PFSK-1 (cell line): ENCODE measurements around the gene LSM6.

Source experiments
- FOXP2 ChIP-seq: optimal IDR thresholded peaks from 2 replicates; pipeline ENCODE3; 2011; ENCODE audit warnings: borderline replicate concordance, control low read depth, inconsistent platforms; ENCODE audit not compliant: insufficient read depth; ENCODE audit errors: extremely low read length, extremely low read depth
- POLR2AphosphoS5 ChIP-seq: IDR thresholded peaks from 2 replicates; pipeline ENCODE4 v1.6.1; 2012; ENCODE audit warnings: low read depth, mild to moderate bottlenecking, control low read depth, low read length, moderate library complexity
- SIN3A ChIP-seq: IDR thresholded peaks from 2 replicates; pipeline ENCODE4 v1.6.1; 2012; ENCODE audit warnings: mild to moderate bottlenecking, low read length, moderate library complexity, borderline replicate concordance; ENCODE audit not compliant: insufficient read depth
- TAF1 ChIP-seq: IDR thresholded peaks from 2 replicates; pipeline ENCODE4 v1.6.1; 2012; ENCODE audit warnings: low read length, control low read depth, borderline replicate concordance; ENCODE audit not compliant: insufficient read depth
- TF ChIP-seq, protein P1 (sequence below), 2 experiments: IDR thresholded peaks; 2 replicates each; pipeline versions ENCODE4 v1.6.1 to v1.8.0; 2011 to 2012; ENCODE audit warnings: low read depth in 2 of 2, low read length in 2 of 2, control low read depth in 1 of 2, inconsistent platforms in 1 of 2, mild to moderate bottlenecking in 1 of 2, moderate library complexity in 1 of 2; ENCODE audit not compliant: insufficient read depth in 1 of 2

- TF ChIP-seq POLR2AphosphoS5 (no peak), TAF1 (no peak), SIN3A (no peak), FOXP2 (no peak)
- TF ChIP-seq, protein P1, sequence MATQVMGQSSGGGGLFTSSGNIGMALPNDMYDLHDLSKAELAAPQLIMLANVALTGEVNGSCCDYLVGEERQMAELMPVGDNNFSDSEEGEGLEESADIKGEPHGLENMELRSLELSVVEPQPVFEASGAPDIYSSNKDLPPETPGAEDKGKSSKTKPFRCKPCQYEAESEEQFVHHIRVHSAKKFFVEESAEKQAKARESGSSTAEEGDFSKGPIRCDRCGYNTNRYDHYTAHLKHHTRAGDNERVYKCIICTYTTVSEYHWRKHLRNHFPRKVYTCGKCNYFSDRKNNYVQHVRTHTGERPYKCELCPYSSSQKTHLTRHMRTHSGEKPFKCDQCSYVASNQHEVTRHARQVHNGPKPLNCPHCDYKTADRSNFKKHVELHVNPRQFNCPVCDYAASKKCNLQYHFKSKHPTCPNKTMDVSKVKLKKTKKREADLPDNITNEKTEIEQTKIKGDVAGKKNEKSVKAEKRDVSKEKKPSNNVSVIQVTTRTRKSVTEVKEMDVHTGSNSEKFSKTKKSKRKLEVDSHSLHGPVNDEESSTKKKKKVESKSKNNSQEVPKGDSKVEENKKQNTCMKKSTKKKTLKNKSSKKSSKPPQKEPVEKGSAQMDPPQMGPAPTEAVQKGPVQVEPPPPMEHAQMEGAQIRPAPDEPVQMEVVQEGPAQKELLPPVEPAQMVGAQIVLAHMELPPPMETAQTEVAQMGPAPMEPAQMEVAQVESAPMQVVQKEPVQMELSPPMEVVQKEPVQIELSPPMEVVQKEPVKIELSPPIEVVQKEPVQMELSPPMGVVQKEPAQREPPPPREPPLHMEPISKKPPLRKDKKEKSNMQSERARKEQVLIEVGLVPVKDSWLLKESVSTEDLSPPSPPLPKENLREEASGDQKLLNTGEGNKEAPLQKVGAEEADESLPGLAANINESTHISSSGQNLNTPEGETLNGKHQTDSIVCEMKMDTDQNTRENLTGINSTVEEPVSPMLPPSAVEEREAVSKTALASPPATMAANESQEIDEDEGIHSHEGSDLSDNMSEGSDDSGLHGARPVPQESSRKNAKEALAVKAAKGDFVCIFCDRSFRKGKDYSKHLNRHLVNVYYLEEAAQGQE (IDR thresholded peaks at IDR 0.05; ENCODE audit: insufficient read depth in 1 of 2, low read depth in 2 of 2, low read length in 2 of 2) = no peak
Observed at GRCh38 chr4:146229406-146229805, 53.9 kb downstream of the LSM6 start.
